ENCODE results near the gene PKP4.

The PKP4 gene

GRCh38 chr2:158477202-158477601 is 20.4 kb downstream of the PKP4 start:
- POLR2A ChIA-PET: interaction anchor here (1.1 kb wide), 1 partner anchor 19 kb away, joined by 3 read pairs; no protein-coding TSS in a partner anchor
- CTCF ChIA-PET: interaction anchor here (0.6 to 0.8 kb wide), 2 partner anchors 12 to 697 kb away, joined by 3 read pairs; no protein-coding TSS in a partner anchor
- no peak for DNase-seq (ENCODE audit: extremely low spot score)
- no peak for TF ChIP-seq HDGF (IDR thresholded peaks at IDR 0.05; ENCODE audit: borderline replicate concordance)
- no peak for TF ChIP-seq TARDBP (IDR thresholded peaks at IDR 0.05)
- TF ChIP-seq SUZ12 (IDR thresholded peaks at IDR 0.05): no peak
- no peak for TF ChIP-seq CTBP1 (IDR thresholded peaks at IDR 0.05; ENCODE audit: borderline replicate concordance)
- TF ChIP-seq L3MBTL2 (conservative IDR thresholded peaks at IDR 0.05): no peak
- TF ChIP-seq LEF1 (IDR thresholded peaks at IDR 0.05; ENCODE audit: borderline replicate concordance): no peak
- TF ChIP-seq NFRKB (IDR thresholded peaks at IDR 0.05): no peak
- TF ChIP-seq FOXM1 (IDR thresholded peaks at IDR 0.05; ENCODE audit: borderline replicate concordance): no peak
- no peak for TF ChIP-seq FOXK2 (IDR thresholded peaks at IDR 0.05)
- TF ChIP-seq BHLHE40 (IDR thresholded peaks at IDR 0.05; ENCODE audit: borderline replicate concordance): no peak
- no peak for TF ChIP-seq ZNF384 (IDR thresholded peaks at IDR 0.05)

- no peak for DNase-seq (ENCODE audit: extremely low spot score)
- POLR2A ChIA-PET: interaction anchor here (1.1 kb wide), 1 partner anchor 20 kb away, joined by 3 read pairs; no protein-coding TSS in a partner anchor
- no peak for TF ChIP-seq SP1 (IDR thresholded peaks at IDR 0.05)
- TF ChIP-seq ZNF384 (IDR thresholded peaks at IDR 0.05): no peak
- no peak for TF ChIP-seq PKNOX1 (IDR thresholded peaks at IDR 0.05)
- TF ChIP-seq FOXA1 (IDR thresholded peaks at IDR 0.05): no peak
- no peak for TF ChIP-seq SUZ12 (IDR thresholded peaks at IDR 0.05)
- TF ChIP-seq FOXM1 (IDR thresholded peaks at IDR 0.05; ENCODE audit: borderline replicate concordance): no peak
- TF ChIP-seq CTBP1 (IDR thresholded peaks at IDR 0.05; ENCODE audit: borderline replicate concordance): no peak
- no peak for TF ChIP-seq L3MBTL2 (conservative IDR thresholded peaks at IDR 0.05)
- no peak for TF ChIP-seq TARDBP (IDR thresholded peaks at IDR 0.05)
- no peak for TF ChIP-seq FOXK2 (IDR thresholded peaks at IDR 0.05)
- no peak for TF ChIP-seq ARNT (IDR thresholded peaks at IDR 0.05)
- no peak for TF ChIP-seq NFRKB (IDR thresholded peaks at IDR 0.05)
- TF ChIP-seq BHLHE40 (IDR thresholded peaks at IDR 0.05; ENCODE audit: borderline replicate concordance): no peak
- TF ChIP-seq ELF4 (IDR thresholded peaks at IDR 0.05): no peak
- no peak for TF ChIP-seq HDGF (IDR thresholded peaks at IDR 0.05; ENCODE audit: borderline replicate concordance)
- no peak for TF ChIP-seq LEF1 (IDR thresholded peaks at IDR 0.05; ENCODE audit: borderline replicate concordance)
- CTCF ChIA-PET: interaction anchor here (0.8 kb wide), 1 partner anchor 13 kb away, joined by 3 read pairs; no protein-coding TSS in a partner anchor
Measured at GRCh38 chr2:158478237-158478636, 21.5 kb downstream of the PKP4 start.

GRCh38 chr2:158478816-158479215 is 22.1 kb downstream of the PKP4 start:
- ChIA-PET CTCF (no interaction called here), POLR2A (no interaction called here)
- DNase-seq (ENCODE audit: extremely low spot score): no peak
- TF ChIP-seq SP1 (IDR thresholded peaks at IDR 0.05) (no peak), FOXK2 (IDR thresholded peaks at IDR 0.05) (no peak), ZNF384 (IDR thresholded peaks at IDR 0.05) (no peak), NFRKB (IDR thresholded peaks at IDR 0.05) (no peak), TARDBP (IDR thresholded peaks at IDR 0.05) (no peak), LEF1 (IDR thresholded peaks at IDR 0.05; ENCODE audit: borderline replicate concordance) (no peak), CTBP1 (IDR thresholded peaks at IDR 0.05; ENCODE audit: borderline replicate concordance) (no peak), PKNOX1 (IDR thresholded peaks at IDR 0.05) (no peak), SUZ12 (IDR thresholded peaks at IDR 0.05) (no peak), BHLHE40 (IDR thresholded peaks at IDR 0.05; ENCODE audit: borderline replicate concordance) (no peak), HDGF (IDR thresholded peaks at IDR 0.05; ENCODE audit: borderline replicate concordance) (no peak)

- POLR2A ChIA-PET: no interaction called here
- TF ChIP-seq BHLHE40 (IDR thresholded peaks at IDR 0.05; ENCODE audit: borderline replicate concordance) (no peak), SP1 (IDR thresholded peaks at IDR 0.05) (no peak), SUZ12 (IDR thresholded peaks at IDR 0.05) (no peak), HDGF (IDR thresholded peaks at IDR 0.05; ENCODE audit: borderline replicate concordance) (no peak), ARNT (IDR thresholded peaks at IDR 0.05) (no peak), L3MBTL2 (conservative IDR thresholded peaks at IDR 0.05) (no peak), ELF4 (IDR thresholded peaks at IDR 0.05) (no peak), PKNOX1 (IDR thresholded peaks at IDR 0.05) (no peak), LEF1 (IDR thresholded peaks at IDR 0.05; ENCODE audit: borderline replicate concordance) (no peak), NFRKB (IDR thresholded peaks at IDR 0.05) (no peak), CTBP1 (IDR thresholded peaks at IDR 0.05; ENCODE audit: borderline replicate concordance) (no peak)
Measured at GRCh38 chr2:158481116-158481515, 24.4 kb downstream of the PKP4 start.

GRCh38 chr2:158482594-158482993 is 25.8 kb downstream of the PKP4 start:
- ChIA-PET POLR2A (no interaction called here), CTCF (interaction anchor here (1.1 kb wide), 1 partner anchor 9 kb away, joined by 3 read pairs; no protein-coding TSS in a partner anchor)
- DNase-seq (ENCODE audit: extremely low spot score): no peak
- no peak for TF ChIP-seq ELF4 (IDR thresholded peaks at IDR 0.05)
- no peak for TF ChIP-seq HDGF (IDR thresholded peaks at IDR 0.05; ENCODE audit: borderline replicate concordance)
- TF ChIP-seq ARNT (IDR thresholded peaks at IDR 0.05): no peak
- TF ChIP-seq SP1 (IDR thresholded peaks at IDR 0.05): no peak
- TF ChIP-seq L3MBTL2 (conservative IDR thresholded peaks at IDR 0.05): no peak
- TF ChIP-seq SUZ12 (IDR thresholded peaks at IDR 0.05): no peak
- TF ChIP-seq LEF1 (IDR thresholded peaks at IDR 0.05; ENCODE audit: borderline replicate concordance): no peak
- TF ChIP-seq PKNOX1 (IDR thresholded peaks at IDR 0.05): no peak
- TF ChIP-seq NFRKB (IDR thresholded peaks at IDR 0.05): no peak
- TF ChIP-seq CTBP1 (IDR thresholded peaks at IDR 0.05; ENCODE audit: borderline replicate concordance): no peak
- TF ChIP-seq FOXM1 (IDR thresholded peaks at IDR 0.05; ENCODE audit: borderline replicate concordance): no peak
- TF ChIP-seq FOXK2 (IDR thresholded peaks at IDR 0.05): no peak
- no peak for TF ChIP-seq BHLHE40 (IDR thresholded peaks at IDR 0.05; ENCODE audit: borderline replicate concordance)
- no peak for TF ChIP-seq ZNF384 (IDR thresholded peaks at IDR 0.05)
- TF ChIP-seq FOXA1 (IDR thresholded peaks at IDR 0.05): no peak
- TF ChIP-seq TARDBP (IDR thresholded peaks at IDR 0.05): no peak

More at GRCh38 chr2:158481116-158481515, 24.4 kb downstream of the PKP4 start:
- DNase-seq (ENCODE audit: extremely low spot score): no peak
- CTCF ChIA-PET: no interaction called here
